Measurements from ENCODE around the gene PCGF1. TPM values are rescaled to one million over a fixed set of nuclear protein-coding genes. Genes with fewer than 3 reads are reported as not detected.
"Not testable (repeated sequence)": the region's sequence is repeated elsewhere in the genome, so short reads cannot be mapped to it uniquely, and the experiment has no call there.

Gene PCGF1
- total and polyA plus RNA-seq, 4 donors = 3.3 to 12.5 (median 10.9) TPM

GRCh38 chr2:74471332-74472065, 36.0 kb downstream of the PCGF1 start:
- Histone ChIP-seq H3K27ac (ENCODE audit: low read depth in 1 of 2, low read length in 2 of 2) (peak overlapping the region; percentile 88 to 96), H3K4me3 (ENCODE audit: low read depth in 1 of 3, low read length in 3 of 3) (peak overlapping the region; percentile 65 to 97 (median 87)), H3K9me3 (ENCODE audit: control insufficient read depth in 4 of 4, low read length in 3 of 4) (no peaks in the 10 kb centered on the region), H3K9ac (ENCODE audit: low read depth in 1 of 2, low read length in 2 of 2) (peak overlapping the region; percentile 86 to 91), H3K36me3 (ENCODE audit: control insufficient read depth in 4 of 4, insufficient read depth in 3 of 4, low read depth in 1 of 4, low read length in 3 of 4) (peaks cover 2 to 13% (median 12%) of the 10 kb centered on the region in 4 donors), H3K4me1 (ENCODE audit: control insufficient read depth in 4 of 4, insufficient read depth in 4 of 4, low read length in 3 of 4) (peaks cover 8 to 19% (median 16%) of the 10 kb centered on the region in 4 donors), H3K27me3 (ENCODE audit: control insufficient read depth in 4 of 4, insufficient read depth in 4 of 4, low read length in 3 of 4) (no peaks in the 10 kb centered on the region)
- TF ChIP-seq RAD21 (IDR thresholded peaks at IDR 0.05) (no peak), CTCF (IDR thresholded peaks at IDR 0.05; ENCODE audit: low read depth, low read length, missing input control) (no peak), GABPA (IDR thresholded peaks at IDR 0.05 in 1 of 2, conservative IDR thresholded peaks at IDR 0.05 in 1 of 2) (no peak), EGR1 (IDR thresholded peaks at IDR 0.05; ENCODE audit: low read depth in 2 of 2) (no peak), FOXA2 (IDR thresholded peaks at IDR 0.05) (no peak), REST (IDR thresholded peaks at IDR 0.05) (no peak), SP1 (IDR thresholded peaks at IDR 0.05) (no peak), NR2F2 (IDR thresholded peaks at IDR 0.05) (no peak), JUND (IDR thresholded peaks at IDR 0.05) (no peak)
- TF ChIP-seq, protein P1, sequence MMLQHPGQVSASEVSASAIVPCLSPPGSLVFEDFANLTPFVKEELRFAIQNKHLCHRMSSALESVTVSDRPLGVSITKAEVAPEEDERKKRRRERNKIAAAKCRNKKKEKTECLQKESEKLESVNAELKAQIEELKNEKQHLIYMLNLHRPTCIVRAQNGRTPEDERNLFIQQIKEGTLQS (IDR thresholded peaks at IDR 0.05) = no peak
- no peak for DNase-seq (ENCODE audit: low spot score)
- WGBS = 32% methylated on average over 16 of the region's 16 CpGs

DNA sequence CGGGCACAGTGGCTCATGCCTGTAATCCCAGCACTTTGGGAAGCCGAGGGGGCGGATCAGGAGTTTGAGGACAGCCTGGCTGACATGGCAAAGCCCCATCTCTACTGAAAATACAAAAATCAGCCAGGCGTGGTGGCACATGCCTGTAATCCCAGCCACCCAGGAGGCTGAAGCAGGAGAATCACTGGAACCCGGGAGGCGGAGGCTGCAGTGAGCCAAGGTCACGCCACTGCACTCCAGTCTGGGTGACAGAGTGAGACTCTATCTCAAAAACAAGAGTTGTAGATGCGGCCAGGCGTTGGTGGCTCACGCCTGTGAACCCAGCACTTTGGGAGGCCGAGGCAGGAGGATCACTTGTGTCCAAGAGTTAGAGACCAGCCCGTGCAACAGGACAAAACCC, 36.8 kb downstream of the PCGF1 start:
- H3K27ac ChIP-seq (ENCODE audit: low read depth in 1 of 2, low read length in 2 of 2); H3K9ac ChIP-seq (ENCODE audit: low read depth in 1 of 2, low read length in 2 of 2); H3K9me3 ChIP-seq (ENCODE audit: control insufficient read depth in 4 of 4, low read length in 3 of 4); H3K4me3 ChIP-seq (ENCODE audit: low read depth in 1 of 3, low read length in 3 of 3); H3K27me3 ChIP-seq (ENCODE audit: control insufficient read depth in 4 of 4, insufficient read depth in 4 of 4, low read length in 3 of 4); DNase-seq (ENCODE audit: low spot score): not testable (repeated sequence)
- Histone ChIP-seq H3K4me1 (ENCODE audit: control insufficient read depth in 4 of 4, insufficient read depth in 4 of 4, low read length in 3 of 4) (peaks cover 8 to 23% (median 19%) of the 10 kb centered on the region in 4 donors), H3K36me3 (ENCODE audit: control insufficient read depth in 4 of 4, insufficient read depth in 3 of 4, low read depth in 1 of 4, low read length in 3 of 4) (peaks cover 2 to 13% (median 12%) of the 10 kb centered on the region in 4 donors)
- WGBS = 97% methylated on average over 12 of the region's 12 CpGs

DNA sequence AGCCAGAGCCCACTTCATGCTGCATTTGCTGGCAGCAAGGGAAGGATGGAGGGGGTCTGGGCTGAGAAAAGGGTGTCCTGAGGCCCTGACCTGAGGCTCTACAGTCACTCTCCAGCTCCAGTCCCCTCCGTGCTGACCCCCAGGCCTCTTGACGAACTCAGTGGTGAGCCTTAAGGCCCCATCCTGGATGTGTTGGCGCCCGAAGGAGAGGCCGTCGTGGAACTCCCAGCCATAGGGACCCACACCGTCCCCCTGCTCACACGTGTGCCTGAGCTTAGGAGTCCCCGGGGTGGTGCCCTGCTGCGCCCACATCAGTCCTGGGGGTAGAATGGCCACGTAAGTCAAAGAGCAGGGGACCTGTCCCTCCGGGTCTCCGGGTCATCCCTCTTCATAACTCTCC, 43.1 kb downstream of the PCGF1 start:
- 6% methylated on average over 13 of the region's 13 CpGs for WGBS
- DNase-seq (ENCODE audit: low spot score) = no peak
- peaks cover 3 to 16% (median 13%) of the 10 kb centered on the region in 4 donors for H3K4me1 ChIP-seq (ENCODE audit: control insufficient read depth in 4 of 4, insufficient read depth in 4 of 4, low read length in 3 of 4)
- TF ChIP-seq FOXA2 (IDR thresholded peaks at IDR 0.05) = no peak
- no peak for TF ChIP-seq SP1 (IDR thresholded peaks at IDR 0.05)
- TF ChIP-seq YY1 (IDR thresholded peaks at IDR 0.05) = no peak
- TF ChIP-seq, protein P1 (IDR thresholded peaks at IDR 0.05) = no peak
- TF ChIP-seq HNF4A (conservative IDR thresholded peaks at IDR 0.05) = no peak
- TF ChIP-seq CTCF (IDR thresholded peaks at IDR 0.05; ENCODE audit: low read depth, low read length, missing input control) = no peak
- TF ChIP-seq TAF1 (conservative IDR thresholded peaks at IDR 0.05) = no peak
- no peak for TF ChIP-seq GABPA (IDR thresholded peaks at IDR 0.05 in 1 of 2, conservative IDR thresholded peaks at IDR 0.05 in 1 of 2)
- TF ChIP-seq NR2F2 (IDR thresholded peaks at IDR 0.05) = no peak
- TF ChIP-seq EGR1 (IDR thresholded peaks at IDR 0.05; ENCODE audit: low read depth in 2 of 2) = no peak
- TF ChIP-seq, protein P2, sequence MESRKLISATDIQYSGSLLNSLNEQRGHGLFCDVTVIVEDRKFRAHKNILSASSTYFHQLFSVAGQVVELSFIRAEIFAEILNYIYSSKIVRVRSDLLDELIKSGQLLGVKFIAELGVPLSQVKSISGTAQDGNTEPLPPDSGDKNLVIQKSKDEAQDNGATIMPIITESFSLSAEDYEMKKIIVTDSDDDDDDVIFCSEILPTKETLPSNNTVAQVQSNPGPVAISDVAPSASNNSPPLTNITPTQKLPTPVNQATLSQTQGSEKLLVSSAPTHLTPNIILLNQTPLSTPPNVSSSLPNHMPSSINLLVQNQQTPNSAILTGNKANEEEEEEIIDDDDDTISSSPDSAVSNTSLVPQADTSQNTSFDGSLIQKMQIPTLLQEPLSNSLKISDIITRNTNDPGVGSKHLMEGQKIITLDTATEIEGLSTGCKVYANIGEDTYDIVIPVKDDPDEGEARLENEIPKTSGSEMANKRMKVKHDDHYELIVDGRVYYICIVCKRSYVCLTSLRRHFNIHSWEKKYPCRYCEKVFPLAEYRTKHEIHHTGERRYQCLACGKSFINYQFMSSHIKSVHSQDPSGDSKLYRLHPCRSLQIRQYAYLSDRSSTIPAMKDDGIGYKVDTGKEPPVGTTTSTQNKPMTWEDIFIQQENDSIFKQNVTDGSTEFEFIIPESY (IDR thresholded peaks at IDR 0.05) = no peak
- TF ChIP-seq MAX (IDR thresholded peaks at IDR 0.05) = no peak

More for the DNA sequence above, 43.1 kb downstream of the PCGF1 start:
- H3K27me3 ChIP-seq (ENCODE audit: control insufficient read depth in 4 of 4, insufficient read depth in 4 of 4, low read length in 3 of 4) = no peaks in the 10 kb centered on the region
- H3K9me3 ChIP-seq (ENCODE audit: control insufficient read depth in 4 of 4, low read length in 3 of 4) = no peaks in the 10 kb centered on the region
- H3K36me3 ChIP-seq (ENCODE audit: control insufficient read depth in 4 of 4, insufficient read depth in 3 of 4, low read depth in 1 of 4, low read length in 3 of 4) = peaks cover 3 to 19% (median 9%) of the 10 kb centered on the region in 4 donors
- peak overlapping the region; percentile 15 to 82 for H3K27ac ChIP-seq (ENCODE audit: low read depth in 1 of 2, low read length in 2 of 2)
- H3K4me3 ChIP-seq (ENCODE audit: low read depth in 1 of 3, low read length in 3 of 3) = peak overlapping the region; percentile 85 to 94 (median 91)
- peak overlapping the region; percentile 17 to 42 for H3K9ac ChIP-seq (ENCODE audit: low read depth in 1 of 2, low read length in 2 of 2)
